Epithelial cell of proximal tubule (primary cell): ENCODE results near the gene GNPTG. TPM values are rescaled to one million over a fixed set of nuclear protein-coding genes. Genes with fewer than 3 reads are reported as not detected.

Experiments
- DNase-seq: peaks from one replicate; pipeline ENCODE4 v3.0.0-alpha.2; 2011; ENCODE audit warnings: low read depth
- H3K4me3 ChIP-seq: 2 replicates; pipeline ENCODE4 v1.5.1; 2011; ENCODE audit warnings: low read depth, mild to moderate bottlenecking, low read length
- CTCF ChIP-seq: conservative IDR thresholded peaks from 2 replicates; pipeline ENCODE4 v1.5.1; 2012; ENCODE audit warnings: low read depth, mild to moderate bottlenecking, low read length
- total RNA-seq: library from RNA; depleted of rRNA; stranded (reverse); fragments of >200 nt; gene quantifications from 2 replicates; pipeline ENCODE4 v1.2.3, GENCODE V29; 2015

The GNPTG gene
- total RNA-seq, 1 donor from 2014 or later, result 63.9 TPM

- no peak for DNase-seq
- H3K4me3 ChIP-seq, result peak overlapping the region; percentile 60
- no peak for TF ChIP-seq CTCF
Measured at GRCh38 chr16:1379304-1380076, 27.8 kb downstream of the GNPTG start.

GRCh38 chr16:1380195-1380594 lies 28.5 kb downstream of the GNPTG start:
- no peak for TF ChIP-seq CTCF
- no peak for DNase-seq
- H3K4me3 ChIP-seq, result no peak overlapping the region

GRCh38 chr16:1381612-1382406 lies 30.1 kb downstream of the GNPTG start:
- no peak for DNase-seq
- no peak for TF ChIP-seq CTCF
- H3K4me3 ChIP-seq, result no peak overlapping the region

- H3K4me3 ChIP-seq, result no peak overlapping the region
- no peak for TF ChIP-seq CTCF
- DNase-seq, result no peak
Measured at GRCh38 chr16:1383556-1383955, 31.8 kb downstream of the GNPTG start.

GRCh38 chr16:1385232-1385631 lies 33.5 kb downstream of the GNPTG start:
- no peak overlapping the region for H3K4me3 ChIP-seq
- DNase-seq, result no peak
- TF ChIP-seq CTCF, result no peak

- H3K4me3 ChIP-seq, result no peak overlapping the region
- no peak for DNase-seq
- no peak for TF ChIP-seq CTCF
Measured at GRCh38 chr16:1387331-1387730, 35.6 kb downstream of the GNPTG start.

- DNase-seq, result no peak
- no peak for TF ChIP-seq CTCF
- H3K4me3 ChIP-seq, result no peak overlapping the region
Measured at GRCh38 chr16:1389762-1390161, 38.0 kb downstream of the GNPTG start.
